HG03469 (cell line): ENCODE data around the gene EFHB.
"Not testable (repeated sequence)": the region's sequence is repeated elsewhere in the genome, so short reads cannot be mapped to it uniquely, and the experiment has no call there.

Source experiments
- ATAC-seq: cut with Tn5 transposase; IDR thresholded peaks from one replicate; pipeline ENCODE4 v1.9.1; 2021; ENCODE audit warnings: mild to moderate bottlenecking, moderate library complexity, moderate number of reproducible peaks; ENCODE audit not compliant: unreplicated experiment

EFHB gene

GRCh38 chr3:19934098-19934566 is at the start of gene EFHB:
Gene EFHB, minus strand, starts transcription at chr3:19934217. Its CDS starts 199 bp downstream, at chr3:19934018.
- no peak for ATAC-seq

- ATAC-seq = no peak
Measured at GRCh38 chr3:19972054-19972453, 38.0 kb upstream of the EFHB start.

GRCh38 chr3:19970327-19970726 is 36.3 kb upstream of the EFHB start:
- ATAC-seq = no peak

GRCh38 chr3:19967812-19968211 is 33.8 kb upstream of the EFHB start:
- ATAC-seq = no peak

GRCh38 chr3:19967208-19967607 is 33.2 kb upstream of the EFHB start:
- ATAC-seq = no peak

GRCh38 chr3:19961960-19962359 is 27.9 kb upstream of the EFHB start:
- no peak for ATAC-seq

- no peak for ATAC-seq
Measured at GRCh38 chr3:19960696-19961095, 26.7 kb upstream of the EFHB start.

GRCh38 chr3:19959505-19959904 is 25.5 kb upstream of the EFHB start:
- no peak for ATAC-seq

GRCh38 chr3:19957354-19957753 is 23.3 kb upstream of the EFHB start:
- ATAC-seq = not testable (repeated sequence)

GRCh38 chr3:19954676-19955075 is 20.7 kb upstream of the EFHB start:
- ATAC-seq = no peak

GRCh38 chr3:19950316-19950715 is 16.3 kb upstream of the EFHB start:
- ATAC-seq = no peak

- ATAC-seq = no peak
Measured at GRCh38 chr3:19948226-19948591, 14.2 kb upstream of the EFHB start.

- no peak for ATAC-seq
Measured at GRCh38 chr3:19947549-19948225, 13.7 kb upstream of the EFHB start.

GRCh38 chr3:19946832-19947548 is 13.0 kb upstream of the EFHB start, which contains the start of gene RAB5A:
Gene RAB5A, plus strand, starts transcription at chr3:19947097. Its CDS starts 3,802 bp downstream, at chr3:19950899.
- peak; percentile 97 for ATAC-seq

GRCh38 chr3:19945969-19946831 is 12.2 kb upstream of the EFHB start:
- ATAC-seq = no peak

- no peak for ATAC-seq
Measured at GRCh38 chr3:19945534-19945933, 11.5 kb upstream of the EFHB start.

- no peak for ATAC-seq
Measured at GRCh38 chr3:19940643-19941042, 6.6 kb upstream of the EFHB start.

- no peak for ATAC-seq
Measured at GRCh38 chr3:19938295-19938627, 4.2 kb upstream of the EFHB start.

GRCh38 chr3:19937459-19938294 is 3.7 kb upstream of the EFHB start:
- ATAC-seq = no peak

GRCh38 chr3:19932422-19932821 is 1.6 kb downstream of the EFHB start:
- no peak for ATAC-seq

GRCh38 chr3:19931767-19932188 is 2.2 kb downstream of the EFHB start:
- peak; percentile 47 for ATAC-seq
